Small intestine (tissue), 7 donors: Measurements from ENCODE around the gene DNAI1. TPM values are rescaled to one million over a fixed set of nuclear protein-coding genes. Genes with fewer than 3 reads are reported as not detected.
A peak's percentile ranks its signal among the peaks of the same experiment; 100 is the strongest.

Experiments
- DNase-seq, 2 donors: peaks; one replicate each; pipeline versions ENCODE4 v3.0.0 to v3.0.0-alpha.2; 2013
- FAIRE-seq: peaks from 2 replicates; lab custom pipeline; 2012; peaks lifted over from hg19 to GRCh38; lab: Jason Lieb, UNC
- H3K27ac ChIP-seq, 3 donors: one replicate each; pipeline ENCODE4 v1.5.1; 2013; ENCODE audit warnings: low read length in 2 of 3, mild to moderate bottlenecking in 2 of 3, control low read depth in 1 of 3, inconsistent platforms in 1 of 3, low read depth in 1 of 3, moderate library complexity in 1 of 3
- H3K27me3 ChIP-seq, 3 donors: one replicate each; pipeline ENCODE4 v1.6.1; 2013; ENCODE audit warnings: low read length in 3 of 3, inconsistent platforms in 1 of 3; ENCODE audit not compliant: control insufficient read depth in 3 of 3, insufficient read depth in 3 of 3
- H3K36me3 ChIP-seq, 3 donors: one replicate each; pipeline ENCODE4 v1.6.1; 2013; ENCODE audit warnings: low read length in 3 of 3, inconsistent platforms in 1 of 3, low read depth in 1 of 3, mild to moderate bottlenecking in 1 of 3, moderate library complexity in 1 of 3; ENCODE audit not compliant: control insufficient read depth in 3 of 3, insufficient read depth in 2 of 3
- H3K4me1 ChIP-seq, 3 donors: one replicate each; pipeline ENCODE4 v1.6.1; 2013; ENCODE audit warnings: low read length in 2 of 3, inconsistent platforms in 1 of 3, low read depth in 1 of 3, mild to moderate bottlenecking in 1 of 3, moderate library complexity in 1 of 3; ENCODE audit not compliant: control insufficient read depth in 3 of 3, insufficient read depth in 2 of 3
- H3K4me3 ChIP-seq, 3 donors: one replicate each; pipeline ENCODE4 v1.5.1; 2013; ENCODE audit warnings: low read length in 3 of 3, control low read depth in 1 of 3, inconsistent platforms in 1 of 3, low read depth in 1 of 3, mild to moderate bottlenecking in 1 of 3, moderate library complexity in 1 of 3
- H3K9me3 ChIP-seq, 2 donors: one replicate each; pipeline ENCODE4 v1.6.1; 2013; ENCODE audit warnings: low read depth in 1 of 2, low read length in 1 of 2; ENCODE audit not compliant: control insufficient read depth in 2 of 2, insufficient read depth in 1 of 2
- WGBS, 3 donors: extraction: QIAGEN DNeasy Blood & Tissue Kit; methylation state at CpG; one replicate each; pipeline ENCODE4 v1.1.7; 2013; 5-methylcytosine and 5-hydroxymethylcytosine counted together
- polyA plus RNA-seq, 4 donors: library from polyadenylated mRNA; stranded (reverse) in 3 of 4; unstranded in 1 of 4; fragments of 200-250 nt in 3 of 4; fragments of 120-200 nt in 1 of 4; gene quantifications; one replicate each; pipeline versions ENCODE4 v1.2.1 to v1.2.3, GENCODE V29; 2013
- donor health status: healthy with polysubstance abuse.
- donor health status: control.
- donor health status: control.
- donor health status: Bipolar disorder and iron deficiency.
- donor health status: healthy.

DNAI1 gene
- polyA plus RNA-seq, 4 donors = 0.22 TPM; not detected in 3

DNA sequence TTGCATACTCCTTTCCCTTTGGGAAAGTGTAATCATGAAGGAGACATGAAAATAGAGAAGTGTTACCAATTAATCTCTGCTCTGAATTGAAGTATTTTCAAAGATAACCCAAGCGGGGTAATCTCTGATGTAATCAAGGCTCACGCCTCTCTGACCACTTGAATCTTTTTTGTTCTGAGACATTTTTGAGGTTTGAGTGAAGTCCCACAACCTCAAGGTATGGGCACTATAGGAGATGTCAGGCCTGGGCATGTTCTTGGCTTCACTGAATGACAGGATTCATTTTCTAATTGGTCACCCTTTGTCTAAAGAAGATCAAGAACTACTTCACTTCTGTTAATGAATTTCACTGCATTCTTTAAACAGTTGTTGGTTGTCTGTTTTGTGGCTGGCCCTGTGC lies 40.5 kb downstream of the DNAI1 start:
- no peaks in the 10 kb centered on the region for H3K36me3 ChIP-seq
- H3K27me3 ChIP-seq = peaks cover 0 to 22% (median 0%) of the 10 kb centered on the region in 3 donors
- no peaks in the 10 kb centered on the region for H3K4me1 ChIP-seq
- H3K4me3 ChIP-seq = no peak overlapping the region
- FAIRE-seq (no peak), DNase-seq (no peak)
- H3K9me3 ChIP-seq = no peaks in the 10 kb centered on the region
- no peak overlapping the region for H3K27ac ChIP-seq
- 41 to 72% (median 51%) methylated on average over 2 of the region's 2 CpGs for whole genome bisulfite sequencing, 3 donors

- FAIRE-seq = no peak
- Histone ChIP-seq H3K9me3 (no peaks in the 10 kb centered on the region), H3K27me3 (peaks cover 0 to 27% (median 2%) of the 10 kb centered on the region in 3 donors), H3K4me3 (no peak overlapping the region), H3K4me1 (no peaks in the 10 kb centered on the region), H3K36me3 (no peaks in the 10 kb centered on the region), H3K27ac (no peak overlapping the region)
- 0 to 2% (median 1%) methylated on average over 6 of the region's 6 CpGs for WGBS, 3 donors
- DNase-seq = peak; percentile 41 to 56
Measured at GRCh38 chr9:34500623-34501267, 42.1 kb downstream of the DNAI1 start.

GRCh38 chr9:34501372-34501771 lies 42.8 kb downstream of the DNAI1 start:
- H3K27me3 ChIP-seq = peaks cover 0 to 27% (median 2%) of the 10 kb centered on the region in 3 donors
- WGBS, 3 donors = 56 to 75% (median 64%) methylated on average over 2 of the region's 2 CpGs
- H3K4me1 ChIP-seq = no peaks in the 10 kb centered on the region
- no peaks in the 10 kb centered on the region for H3K36me3 ChIP-seq
- H3K9me3 ChIP-seq = no peaks in the 10 kb centered on the region
- FAIRE-seq (no peak), DNase-seq (no peak)
- no peak overlapping the region for H3K4me3 ChIP-seq
- H3K27ac ChIP-seq = no peak overlapping the region

DNA sequence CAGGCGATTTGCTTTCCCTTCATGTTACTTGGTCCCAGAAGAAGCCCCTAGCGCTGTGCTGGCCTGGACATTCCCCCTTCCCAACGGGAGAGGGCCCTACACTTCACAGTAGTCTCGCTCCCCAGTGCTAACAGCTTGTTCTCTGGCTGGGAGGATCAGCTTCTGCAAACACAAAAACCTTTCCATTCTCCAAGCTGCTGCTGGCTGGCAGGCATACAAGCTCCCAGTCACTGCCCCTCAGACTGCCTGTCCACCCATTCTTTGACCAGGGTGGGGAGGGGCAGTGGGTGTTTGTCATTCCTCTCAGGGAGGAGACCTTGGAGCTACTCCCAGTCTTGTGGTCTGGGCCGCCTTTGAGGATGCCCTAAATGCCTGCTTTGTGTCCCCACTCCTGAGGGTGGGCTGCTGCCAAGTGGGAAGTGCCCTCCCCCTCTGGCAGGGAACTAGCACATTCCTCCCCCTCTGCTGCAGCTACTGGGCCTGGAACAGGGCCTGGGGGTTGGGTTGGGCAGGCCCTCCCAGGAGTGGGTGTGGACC lies 43.4 kb downstream of the DNAI1 start:
- Histone ChIP-seq H3K4me1 (no peaks in the 10 kb centered on the region), H3K27me3 (peaks cover 0 to 28% (median 2%) of the 10 kb centered on the region in 3 donors), H3K4me3 (no peak overlapping the region), H3K9me3 (no peaks in the 10 kb centered on the region), H3K36me3 (no peaks in the 10 kb centered on the region), H3K27ac (no peak overlapping the region)
- 21 to 25% (median 22%) methylated on average over 4 to 5 of the region's 5 CpGs for WGBS, 3 donors
- peak in 1 of 2 donors; percentile 23 for DNase-seq
- no peak for FAIRE-seq

GRCh38 chr9:34502471-34502870 lies 43.9 kb downstream of the DNAI1 start:
- Histone ChIP-seq H3K9me3 (no peaks in the 10 kb centered on the region), H3K4me1 (no peaks in the 10 kb centered on the region), H3K4me3 (no peak overlapping the region), H3K27ac (no peak overlapping the region), H3K27me3 (peaks cover 0 to 29% (median 2%) of the 10 kb centered on the region in 3 donors), H3K36me3 (no peaks in the 10 kb centered on the region)
- DNase-seq = no peak
- no peak for FAIRE-seq
- 44 to 61% (median 58%) methylated on average over 10 of the region's 10 CpGs for WGBS, 3 donors

DNA sequence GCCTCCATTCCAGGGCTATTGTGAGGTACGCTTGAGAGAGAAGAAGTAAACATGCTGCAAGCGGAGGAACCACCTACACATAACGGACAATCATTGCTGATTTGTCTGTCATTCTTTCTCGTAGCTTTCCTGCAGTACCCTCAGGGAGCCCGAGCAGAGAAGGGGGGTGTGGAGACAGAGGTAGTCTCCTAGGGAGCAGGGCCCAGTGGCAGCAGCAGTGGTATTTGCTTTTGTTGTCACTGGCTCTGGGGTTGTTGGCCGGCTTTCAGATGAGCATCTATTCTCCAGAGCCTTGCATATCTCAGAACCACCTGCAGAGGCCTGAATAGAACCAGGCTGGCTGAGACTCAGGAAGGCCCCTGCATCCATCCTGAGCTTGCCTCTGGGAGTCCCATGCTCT lies 44.3 kb downstream of the DNAI1 start:
- Histone ChIP-seq H3K36me3 (no peaks in the 10 kb centered on the region), H3K9me3 (no peaks in the 10 kb centered on the region), H3K27me3 (peaks cover 0 to 29% (median 2%) of the 10 kb centered on the region in 3 donors), H3K27ac (no peak overlapping the region), H3K4me3 (no peak overlapping the region), H3K4me1 (no peaks in the 10 kb centered on the region)
- FAIRE-seq = no peak
- WGBS, 3 donors = 64 to 74% (median 69%) methylated on average over 6 of the region's 6 CpGs
- no peak for DNase-seq

DNA sequence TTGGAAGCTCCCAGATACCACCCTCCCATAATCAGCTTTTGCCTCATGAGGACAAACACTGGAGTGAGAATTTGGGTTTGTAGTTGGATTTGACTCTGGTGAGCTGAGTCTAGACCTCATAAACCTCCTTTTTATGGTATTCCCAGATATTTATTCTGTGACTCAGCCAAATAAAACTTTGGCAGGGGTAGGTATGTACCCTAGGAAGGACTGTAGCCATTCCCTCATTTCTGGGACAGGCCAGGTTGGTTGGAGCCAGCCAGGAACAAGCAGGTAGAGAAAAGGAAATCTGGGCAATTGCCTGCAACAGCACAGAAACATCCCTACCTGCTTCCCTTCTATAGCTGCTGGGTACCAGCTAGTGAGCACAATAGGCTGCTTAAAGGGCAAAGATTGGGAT lies 44.8 kb downstream of the DNAI1 start:
- no peaks in the 10 kb centered on the region for H3K36me3 ChIP-seq
- H3K4me3 ChIP-seq = no peak overlapping the region
- H3K27ac ChIP-seq = no peak overlapping the region
- H3K9me3 ChIP-seq = no peaks in the 10 kb centered on the region
- no peak for FAIRE-seq
- H3K27me3 ChIP-seq = peaks cover 0 to 29% (median 2%) of the 10 kb centered on the region in 3 donors
- no peaks in the 10 kb centered on the region for H3K4me1 ChIP-seq
- DNase-seq = no peak

- no peak overlapping the region for H3K4me3 ChIP-seq
- FAIRE-seq (no peak), DNase-seq (no peak)
- no peaks in the 10 kb centered on the region for H3K9me3 ChIP-seq
- peaks cover 0 to 5% (median 0%) of the 10 kb centered on the region in 3 donors for H3K4me1 ChIP-seq
- peaks cover 0 to 19% (median 2%) of the 10 kb centered on the region in 3 donors for H3K27me3 ChIP-seq
- no peak overlapping the region for H3K27ac ChIP-seq
- WGBS, 3 donors = 71 to 82% (median 82%) methylated on average over 5 of the region's 5 CpGs
- no peaks in the 10 kb centered on the region for H3K36me3 ChIP-seq
Measured at GRCh38 chr9:34505370-34506120, 46.9 kb downstream of the DNAI1 start.
